ENCODE data around the gene DDX46. TPM values are rescaled to one million over a fixed set of nuclear protein-coding genes. Genes with fewer than 3 reads are reported as not detected.

The DDX46 gene
- total RNA-seq, 1 donor from 2014 or later, result 24.4 TPM

GRCh38 chr5:134772461-134773125 lies 14.0 kb downstream of the DDX46 start:
- Histone ChIP-seq H3K4me1 (no peaks in the 10 kb centered on the region), H3K36me3 (peaks cover 99% of the 10 kb centered on the region), H3K9me3 (replicated peaks) (no peaks in the 10 kb centered on the region), H3K27me3 (ENCODE audit: low read depth) (no peaks in the 10 kb centered on the region), H3K27ac (replicated peaks) (no peak overlapping the region), H3K4me3 (no peak overlapping the region)
- intact Hi-C loops (cut with micrococcal nuclease), result no loop called here
- no peak for TF ChIP-seq CTCF (IDR thresholded peaks at IDR 0.05; ENCODE audit: borderline replicate concordance)
- no peak for DNase-seq

GRCh38 chr5:134777366-134777765 lies 18.8 kb downstream of the DDX46 start:
- DNase-seq, result no peak
- Histone ChIP-seq H3K27ac (replicated peaks) (no peak overlapping the region), H3K9me3 (replicated peaks) (no peaks in the 10 kb centered on the region), H3K36me3 (peaks cover 98% of the 10 kb centered on the region), H3K4me1 (no peaks in the 10 kb centered on the region), H3K27me3 (ENCODE audit: low read depth) (no peaks in the 10 kb centered on the region), H3K4me3 (no peak overlapping the region)
- intact Hi-C loops (cut with micrococcal nuclease), result no loop called here
- TF ChIP-seq CTCF (IDR thresholded peaks at IDR 0.05; ENCODE audit: borderline replicate concordance), result no peak

- peaks cover 92% of the 10 kb centered on the region for H3K36me3 ChIP-seq
- no peak overlapping the region for H3K4me3 ChIP-seq
- TF ChIP-seq CTCF (IDR thresholded peaks at IDR 0.05; ENCODE audit: borderline replicate concordance), result no peak
- no peaks in the 10 kb centered on the region for H3K27me3 ChIP-seq (ENCODE audit: low read depth)
- DNase-seq, result no peak
- no peaks in the 10 kb centered on the region for H3K4me1 ChIP-seq
- intact Hi-C loops (cut with micrococcal nuclease), result loop anchor here (10.0 kb wide), 1 partner anchor 80 kb away; no protein-coding TSS in a partner anchor
- no peak overlapping the region for H3K27ac ChIP-seq (replicated peaks)
- no peaks in the 10 kb centered on the region for H3K9me3 ChIP-seq (replicated peaks)
These were observed 25.8 kb downstream of the DDX46 start for GRCh38 chr5:134784241-134784920.

GRCh38 chr5:134784946-134785620 lies 26.5 kb downstream of the DDX46 start:
- Histone ChIP-seq H3K36me3 (peaks cover 94% of the 10 kb centered on the region), H3K9me3 (replicated peaks) (no peaks in the 10 kb centered on the region), H3K4me1 (no peaks in the 10 kb centered on the region), H3K4me3 (no peak overlapping the region), H3K27ac (replicated peaks) (no peak overlapping the region), H3K27me3 (ENCODE audit: low read depth) (no peaks in the 10 kb centered on the region)
- TF ChIP-seq CTCF (IDR thresholded peaks at IDR 0.05; ENCODE audit: borderline replicate concordance), result no peak
- intact Hi-C loops (cut with micrococcal nuclease), result loop anchor here (10.0 kb wide), 1 partner anchor 80 kb away; no protein-coding TSS in a partner anchor
- DNase-seq, result no peak

GRCh38 chr5:134787692-134788091 lies 29.1 kb downstream of the DDX46 start:
- Histone ChIP-seq H3K9me3 (replicated peaks) (no peaks in the 10 kb centered on the region), H3K36me3 (peaks cover 94% of the 10 kb centered on the region), H3K4me3 (no peak overlapping the region), H3K27me3 (ENCODE audit: low read depth) (no peaks in the 10 kb centered on the region), H3K4me1 (no peaks in the 10 kb centered on the region), H3K27ac (replicated peaks) (no peak overlapping the region)
- intact Hi-C loops (cut with micrococcal nuclease), result loop anchor here (10.0 kb wide), 1 partner anchor 83 kb away; no protein-coding TSS in a partner anchor
- TF ChIP-seq CTCF (IDR thresholded peaks at IDR 0.05; ENCODE audit: borderline replicate concordance), result no peak
- DNase-seq, result no peak
